Measurements from ENCODE around the gene PRR3.
A peak's percentile ranks its signal among the peaks of the same experiment; 100 is the strongest.

Gene PRR3

DNA sequence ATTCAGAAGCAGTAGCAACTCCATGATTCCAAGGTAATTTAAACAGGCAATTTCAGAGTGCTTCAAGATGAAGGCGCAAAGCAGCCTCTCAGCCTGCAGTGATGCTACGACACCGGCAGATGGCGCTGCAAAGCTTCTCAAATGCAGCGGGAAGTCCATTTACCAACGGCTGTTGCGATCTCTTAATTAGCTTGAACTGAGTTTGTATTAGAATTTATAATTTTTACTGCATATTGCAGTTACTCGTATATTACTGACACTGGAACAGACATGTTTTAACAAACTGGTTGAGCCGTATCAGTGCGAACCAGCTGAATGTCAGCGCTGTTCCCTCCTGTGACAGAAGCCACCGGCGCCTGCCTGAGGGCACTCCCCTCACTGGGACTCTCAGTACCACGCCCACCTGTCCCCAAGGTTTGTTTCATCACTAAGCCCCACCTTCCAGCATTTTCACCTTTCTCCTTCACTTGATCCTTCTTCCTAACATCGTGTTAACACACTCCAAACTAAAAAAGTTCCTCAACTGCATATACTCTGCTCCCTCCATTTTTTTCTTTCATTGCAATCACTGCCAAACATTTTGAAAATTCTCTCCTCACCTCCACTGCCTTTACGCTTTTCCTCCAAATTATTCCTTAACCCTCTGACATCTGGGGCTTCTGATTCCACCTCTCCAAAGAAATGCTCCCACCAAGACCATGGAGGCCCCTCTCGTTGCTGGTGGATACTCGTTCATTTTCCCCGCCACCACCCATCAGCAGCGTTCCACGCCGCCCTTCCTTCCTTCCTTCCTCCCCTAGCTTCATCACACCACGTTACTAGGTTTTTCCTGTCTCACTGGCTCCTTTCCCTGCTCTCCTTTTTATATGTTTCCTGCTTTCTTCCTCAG, 15.3 kb upstream of the PRR3 start:
- peak; percentile 80 for DNase-seq

GRCh38 chr6:30542404-30542725, 14.7 kb upstream of the PRR3 start:
- no peak for DNase-seq

- DNase-seq = no peak
These were observed 14.2 kb upstream of the PRR3 start for GRCh38 chr6:30542915-30543314.

- DNase-seq = no peak
These were observed 13.3 kb upstream of the PRR3 start for GRCh38 chr6:30543821-30544220.

GRCh38 chr6:30544666-30545272, 12.3 kb upstream of the PRR3 start:
- DNase-seq = no peak

DNA sequence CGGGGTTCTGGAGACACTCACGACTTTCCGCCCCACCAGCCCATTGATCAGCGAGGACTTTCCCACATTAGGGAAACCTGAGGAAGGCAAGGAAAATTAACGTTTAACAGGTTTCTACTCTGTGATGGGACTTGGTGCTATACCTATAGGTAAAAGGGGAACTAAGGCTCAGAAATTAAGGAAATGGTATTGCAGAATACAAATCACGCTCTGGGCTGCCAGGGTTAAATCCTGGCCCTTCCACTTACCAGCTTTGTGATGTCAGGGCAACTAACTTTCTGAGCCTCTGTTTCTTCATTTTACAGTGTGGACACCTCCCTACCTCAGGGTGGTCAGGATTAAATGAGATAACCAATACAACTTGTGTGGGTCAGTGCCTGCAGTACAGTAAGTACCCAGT, 9.6 kb upstream of the PRR3 start:
- no peak for DNase-seq

DNA sequence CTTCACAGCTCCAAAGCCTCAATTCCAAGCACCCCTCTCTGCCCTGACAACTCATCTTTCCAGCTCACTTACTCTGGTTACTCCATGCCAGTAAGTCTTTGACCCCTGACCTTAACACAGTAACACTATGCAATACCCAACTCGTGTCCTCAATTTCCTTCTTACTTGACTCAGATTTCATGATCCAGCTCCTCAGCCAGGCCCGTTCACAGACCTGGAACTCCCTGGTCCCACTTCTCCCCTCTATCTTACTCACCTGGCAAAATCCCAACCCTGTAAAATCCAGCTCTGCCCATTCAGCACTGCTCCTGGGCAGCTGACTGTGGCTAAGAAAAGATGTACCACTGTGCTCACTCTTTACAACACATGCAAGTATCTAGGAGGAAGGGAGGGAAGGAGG, 8.7 kb upstream of the PRR3 start:
- DNase-seq = no peak

- no peak for DNase-seq
These were observed 2.7 kb upstream of the PRR3 start for GRCh38 chr6:30554404-30554803.

DNA sequence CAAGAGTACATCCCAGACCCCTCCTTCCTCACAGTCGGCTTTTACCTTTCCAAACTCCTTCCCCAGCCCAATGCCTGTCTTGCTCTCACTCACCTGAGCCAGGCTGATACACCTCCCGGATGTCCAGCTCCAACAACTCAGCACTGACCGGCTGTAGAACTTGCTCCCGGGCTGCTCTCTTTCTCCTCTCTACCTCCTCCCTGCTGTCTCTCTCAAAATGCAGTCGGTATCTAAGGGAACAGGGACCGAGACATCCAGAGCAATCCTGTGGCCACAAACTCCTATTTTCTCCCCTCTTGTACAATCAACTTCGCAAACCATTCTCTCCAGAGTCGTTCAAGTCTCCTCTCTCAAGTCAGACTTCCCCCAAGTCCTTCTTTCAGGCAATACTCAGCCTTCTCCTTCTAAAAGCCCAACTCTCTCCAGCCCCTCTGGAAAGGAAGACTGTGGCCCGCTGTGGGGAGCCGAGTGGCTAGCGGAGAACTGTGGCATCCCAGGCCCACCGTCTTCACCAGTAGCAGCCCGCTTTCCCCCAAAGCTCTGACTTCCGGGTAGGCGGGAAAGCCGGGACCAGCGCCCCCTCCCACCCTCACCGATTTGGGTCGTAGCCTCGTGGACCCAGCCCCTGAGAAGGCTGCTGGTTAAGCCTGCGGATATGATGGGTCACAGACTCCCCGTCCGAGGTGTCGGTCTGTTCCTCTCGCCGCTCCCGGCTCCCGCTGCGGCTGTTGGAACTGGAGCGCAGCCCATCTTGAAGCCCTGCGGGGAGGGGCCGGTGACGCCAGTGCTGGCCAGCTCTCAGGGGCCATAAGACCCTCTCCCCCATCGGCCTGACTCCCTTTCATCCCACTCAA, 1.9 kb upstream of the PRR3 start:
- no peak for DNase-seq

DNA sequence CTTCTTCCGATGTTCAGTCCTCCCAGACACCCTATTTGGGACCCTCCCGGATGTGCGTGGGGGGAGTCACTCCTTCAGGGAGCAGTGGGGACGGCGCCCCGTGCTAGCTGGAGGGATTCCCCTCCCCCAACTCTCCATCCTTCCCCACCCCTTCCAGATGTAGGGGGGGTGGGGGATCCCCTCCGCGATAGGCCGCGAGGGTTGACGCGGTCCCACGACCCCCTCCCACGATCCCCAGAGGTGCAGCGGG, 1.4 kb upstream of the PRR3 start:
- DNase-seq = no peak

- peak; percentile 100 for DNase-seq
These were observed 809 bp upstream of the PRR3 start, which contains the start of gene GNL1 for GRCh38 chr6:30556066-30556905. TSS of gene GNL1 (minus strand) at chr6:30556489. CDS start at chr6:30556203, 286 bp downstream.

DNA sequence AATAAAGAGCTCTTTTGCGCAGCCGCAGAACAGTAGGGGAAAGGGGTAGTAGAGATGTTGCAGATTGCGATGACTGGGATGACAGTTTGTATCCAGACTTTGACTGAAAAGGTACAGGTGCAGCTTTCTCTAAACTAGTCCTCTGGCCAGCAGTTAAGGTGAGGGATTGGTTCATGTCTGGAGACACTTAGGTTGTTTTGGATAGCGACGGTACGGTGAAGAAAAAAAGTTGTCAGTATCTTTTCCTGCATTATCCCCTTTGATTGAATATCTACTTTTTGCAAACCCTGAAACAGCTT, 537 bp downstream of the PRR3 start:
- peak; percentile 59 for DNase-seq

DNA sequence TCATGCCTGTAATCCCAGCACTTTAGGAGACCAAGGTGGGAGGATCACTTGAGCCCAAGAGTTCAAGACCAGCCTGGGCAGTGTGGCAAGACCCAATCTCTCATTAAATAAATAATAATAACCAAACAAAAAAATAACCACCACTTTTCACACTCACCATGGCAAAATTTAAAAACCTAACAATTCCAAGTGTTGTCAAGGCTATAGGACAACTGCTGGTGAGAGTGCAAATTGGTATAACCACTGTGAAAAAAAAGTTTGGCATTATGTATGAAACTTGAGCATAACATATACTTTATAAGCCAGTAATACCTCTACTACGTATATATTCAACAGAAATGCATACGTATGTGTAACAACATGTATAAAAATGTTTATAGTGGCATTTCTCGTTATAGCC, 3.8 kb downstream of the PRR3 start:
- no peak for DNase-seq

DNA sequence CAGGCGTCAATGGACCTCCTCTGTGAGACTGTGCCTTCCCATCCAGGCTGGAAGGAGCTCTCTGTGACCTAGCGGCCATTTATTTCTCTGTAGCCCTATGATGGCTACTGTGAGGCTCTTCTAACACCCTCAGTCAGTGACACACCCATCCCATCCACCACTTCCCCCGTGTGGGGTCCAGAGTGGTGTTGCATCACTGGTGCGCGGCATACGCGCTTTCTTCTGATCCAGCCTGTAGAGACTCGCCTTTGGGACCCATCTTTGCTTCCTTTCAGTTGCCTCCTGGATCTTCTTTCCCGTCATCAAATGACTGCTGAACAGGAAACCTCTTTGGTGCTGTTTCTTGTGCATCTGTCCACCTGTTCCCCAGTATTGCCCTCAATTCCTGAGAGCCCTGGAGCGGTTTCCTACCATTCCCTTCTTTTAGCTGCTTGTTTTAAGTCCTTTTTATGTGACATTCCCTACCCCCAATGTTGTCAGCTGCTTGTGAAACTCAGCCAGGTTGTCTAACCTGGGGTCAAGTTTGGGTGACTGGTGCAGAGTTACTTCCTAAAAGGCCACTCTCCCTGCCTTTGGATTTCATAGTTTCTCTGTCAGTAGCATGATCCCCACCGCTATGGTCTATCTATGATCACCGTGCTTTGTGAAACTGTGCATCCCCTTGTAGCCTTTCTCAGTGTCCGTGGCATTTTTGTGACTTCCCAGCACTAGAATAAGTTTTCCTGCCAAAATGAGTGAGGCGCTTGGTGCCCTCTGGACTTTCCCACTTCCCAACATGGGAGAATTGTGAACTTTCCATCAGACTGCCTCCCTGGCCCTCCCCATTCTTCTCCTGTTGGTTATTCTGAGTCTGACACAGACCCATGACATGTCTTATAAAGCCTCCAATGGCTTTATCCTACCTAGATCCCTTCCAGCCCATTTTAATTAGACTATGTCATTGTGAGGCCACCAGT, 5.7 kb downstream of the PRR3 start:
- DNase-seq = no peak

GRCh38 chr6:30564114-30564513, 7.0 kb downstream of the PRR3 start:
- DNase-seq = no peak

GRCh38 chr6:30565772-30566171, 8.7 kb downstream of the PRR3 start:
- DNase-seq = no peak

GRCh38 chr6:30568245-30568644, 11.2 kb downstream of the PRR3 start:
- peak; percentile 31 for DNase-seq

GRCh38 chr6:30570263-30570662, 13.2 kb downstream of the PRR3 start:
- DNase-seq = no peak

DNA sequence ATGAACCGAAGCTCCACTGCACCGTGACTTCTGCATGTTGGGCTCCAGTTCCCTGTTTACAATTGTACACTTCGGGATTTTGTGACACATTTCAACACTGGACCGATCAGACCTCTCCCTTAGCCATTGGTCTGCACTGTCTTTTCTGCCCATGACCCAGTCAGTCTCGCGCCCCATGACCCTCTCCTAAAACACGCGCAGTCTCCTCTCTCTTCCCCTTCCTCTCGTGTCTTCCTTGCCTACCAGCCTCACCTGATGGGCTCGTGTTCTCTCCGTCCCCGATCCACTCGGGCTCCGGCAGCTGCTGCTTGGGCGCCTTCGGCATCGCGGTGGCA, 13.6 kb downstream of the PRR3 start:
- no peak for DNase-seq

DNA sequence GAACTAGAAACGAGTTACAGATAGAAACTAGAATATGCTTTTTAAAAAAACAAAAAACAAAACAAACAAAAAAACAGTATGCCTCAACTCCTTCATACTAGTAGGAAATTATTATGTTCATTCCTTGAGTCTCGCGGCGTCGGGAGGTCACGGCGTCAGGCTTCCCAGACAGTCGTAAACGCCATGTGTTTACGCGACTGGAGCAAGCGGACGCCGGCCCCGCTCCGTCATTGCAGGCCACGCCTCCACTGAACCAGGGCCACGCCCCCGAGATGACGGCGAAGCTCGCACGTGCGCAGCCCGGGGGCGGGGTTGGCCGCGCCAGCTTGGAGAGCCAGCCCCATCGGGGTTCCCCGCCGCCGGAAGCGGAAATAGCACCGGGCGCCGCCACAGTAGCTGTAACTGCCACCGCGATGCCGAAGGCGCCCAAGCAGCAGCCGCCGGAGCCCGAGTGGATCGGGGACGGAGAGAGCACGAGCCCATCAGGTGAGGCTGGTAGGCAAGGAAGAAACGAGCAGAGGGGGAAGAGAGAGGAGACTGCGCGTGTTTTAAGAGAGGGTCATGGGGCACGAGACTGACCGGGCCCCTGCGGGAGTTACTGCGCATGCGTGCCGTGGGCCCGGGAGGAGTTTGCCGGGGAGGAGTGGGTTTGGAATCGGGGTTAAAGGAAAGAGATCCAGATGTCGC, 14.1 kb downstream of the PRR3 start, which contains the start of gene ABCF1:
TSS of gene ABCF1 (plus strand) at position 368 of the 687 bp plus-strand sequence. CDS start at position 414, 46 bp downstream.
- peak; percentile 100 for DNase-seq

- no peak for DNase-seq
These were observed 14.6 kb downstream of the PRR3 start for GRCh38 chr6:30571762-30572082.

DNA sequence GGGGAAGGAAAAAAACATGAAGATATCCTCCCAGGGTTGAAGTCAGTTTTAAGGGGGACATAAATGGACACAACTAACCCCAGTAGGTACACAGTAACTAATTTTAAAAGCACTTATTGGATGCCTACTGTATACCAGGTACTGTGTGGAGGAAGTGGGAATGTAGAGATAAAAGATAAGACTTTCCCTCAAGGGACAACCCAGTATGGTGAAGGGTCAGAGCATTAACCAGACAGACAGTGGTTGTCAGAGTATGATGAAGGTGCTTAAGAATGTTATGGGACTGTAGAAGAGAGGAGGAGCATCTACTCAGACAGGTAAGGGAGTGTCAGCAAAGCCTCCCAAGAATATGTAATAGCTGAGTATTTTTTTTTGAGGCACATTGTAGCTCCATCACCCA, 15.1 kb downstream of the PRR3 start:
- DNase-seq = no peak

Measured in activated CD8-positive, alpha-beta memory T cell treated with anti-CD3 and anti-CD28 coated beads, Interleukin-2, amount 50 U/mL, for 4 hours (primary cell).